Measurements from ENCODE around the gene SAMD11.
"Not testable (repeated sequence)": the region's sequence is repeated elsewhere in the genome, so short reads cannot be mapped to it uniquely, and the experiment has no call there.

Gene SAMD11

GRCh38 chr1:944341-945325 is 20.9 kb downstream of the SAMD11 start:
- DNase-seq (ENCODE audit: low spot score) (no peak), FAIRE-seq (no peak)

GRCh38 chr1:945688-946556 is 22.2 kb downstream of the SAMD11 start:
- DNase-seq (ENCODE audit: low spot score) (no peak), FAIRE-seq (no peak)

GRCh38 chr1:946811-947210 is 23.1 kb downstream of the SAMD11 start:
- DNase-seq (ENCODE audit: low spot score); FAIRE-seq: not testable (repeated sequence)

GRCh38 chr1:947958-948357 is 24.2 kb downstream of the SAMD11 start:
- no peak for FAIRE-seq
- DNase-seq (ENCODE audit: low spot score) = no peak

GRCh38 chr1:950268-950667 is 26.5 kb downstream of the SAMD11 start:
- no peak for FAIRE-seq
- no peak for DNase-seq (ENCODE audit: low spot score)

- no peak for FAIRE-seq
- no peak for DNase-seq (ENCODE audit: low spot score)
Measured at GRCh38 chr1:950881-951280, 27.2 kb downstream of the SAMD11 start.

- FAIRE-seq (no peak), DNase-seq (ENCODE audit: low spot score) (no peak)
Measured at GRCh38 chr1:951364-951763, 27.6 kb downstream of the SAMD11 start.

- FAIRE-seq (no peak), DNase-seq (ENCODE audit: low spot score) (no peak)
Measured at GRCh38 chr1:952201-952600, 28.5 kb downstream of the SAMD11 start.

- DNase-seq (ENCODE audit: low spot score) (no peak), FAIRE-seq (no peak)
Measured at GRCh38 chr1:952603-953002, 28.9 kb downstream of the SAMD11 start.

- no peak for FAIRE-seq
- no peak for DNase-seq (ENCODE audit: low spot score)
Measured at GRCh38 chr1:953524-954320, 30.0 kb downstream of the SAMD11 start.

GRCh38 chr1:954927-955326 is 31.2 kb downstream of the SAMD11 start:
- FAIRE-seq = no peak
- no peak for DNase-seq (ENCODE audit: low spot score)

GRCh38 chr1:955474-955873 is 31.8 kb downstream of the SAMD11 start:
- DNase-seq (ENCODE audit: low spot score) = no peak
- no peak for FAIRE-seq

- no peak for FAIRE-seq
- no peak for DNase-seq (ENCODE audit: low spot score)
Measured at GRCh38 chr1:956636-957035, 32.9 kb downstream of the SAMD11 start.

GRCh38 chr1:958823-959730 is 35.4 kb downstream of the SAMD11 start, which contains the start of gene NOC2L:
NOC2L (minus strand) TSS chr1:959256; CDS start chr1:959240, 16 bp downstream.
- FAIRE-seq (no peak), DNase-seq (ENCODE audit: low spot score) (peak; percentile 86)

- no peak for DNase-seq (ENCODE audit: low spot score)
- FAIRE-seq = no peak
Measured at GRCh38 chr1:959731-960362, 36.1 kb downstream of the SAMD11 start.

GRCh38 chr1:960363-961131 is 36.8 kb downstream of the SAMD11 start, which contains the start of gene KLHL17:
KLHL17 (plus strand) TSS chr1:960584; CDS start chr1:960694, 110 bp downstream.
- FAIRE-seq (no peak), DNase-seq (ENCODE audit: low spot score) (peak; percentile 78)

- FAIRE-seq (no peak), DNase-seq (ENCODE audit: low spot score) (no peak)
Measured at GRCh38 chr1:961132-961669, 37.5 kb downstream of the SAMD11 start.
